Upper lobe of right lung (tissue), 1 donor: ENCODE data around the gene XRN2. TPM values are rescaled to one million over a fixed set of nuclear protein-coding genes. Genes with fewer than 3 reads are reported as not detected.

ENCODE experiments used
- ATAC-seq: fragments of 200-7000 bp; cut with Tn5 transposase; one replicate; pipeline ENCODE4 v1.9.1; 2020; ENCODE audit warnings: mild to moderate bottlenecking, moderate library complexity
- DNase-seq: peaks from one replicate; pipeline ENCODE4 v3.0.0-alpha.2; 2020
- H3K27ac ChIP-seq: fragments of 200-600 bp; one replicate; pipeline ENCODE4 v1.8.0; 2022
- H3K27me3 ChIP-seq: fragments of 200-600 bp; one replicate; pipeline ENCODE4 v1.8.0; 2022; ENCODE audit warnings: mild to moderate bottlenecking
- H3K36me3 ChIP-seq: fragments of 200-600 bp; one replicate; pipeline ENCODE4 v1.8.0; 2022
- H3K4me1 ChIP-seq: fragments of 200-600 bp; one replicate; pipeline ENCODE4 v1.8.0; 2022
- H3K4me3 ChIP-seq: fragments of 200-600 bp; one replicate; pipeline ENCODE4 v1.8.0; 2022; ENCODE audit warnings: mild to moderate bottlenecking
- H3K9me3 ChIP-seq: fragments of 200-600 bp; one replicate; pipeline ENCODE4 v1.8.0; 2022
- CTCF ChIP-seq: fragments of 200-600 bp; IDR thresholded peaks from one replicate; pipeline ENCODE4 v1.8.0; 2022; ENCODE audit warnings: antibody characterized with exemption
- intact Hi-C: fragments of 100-400 bp; cut with DNase I; formaldehyde crosslinking; loops from one replicate; pipeline ENCODE4 v1.11.0; 2022
- total RNA-seq: library from RNA; stranded (reverse); fragmentation: NEBNext Ultra II Directional; extraction: Animal tissue kit (Norgen Biotek cat#: 25700); gene quantifications from one replicate; pipeline ENCODE4 v1.2.1, GENCODE V29; 2021
- donor health status: DM: no; HTN: yes; CAD: no; lungs with severe emphysema.

The XRN2 gene
- total RNA-seq, 1 donor from 2014 or later: 54.9 TPM

GRCh38 chr20:21380711-21381110 lies 77.6 kb downstream of the XRN2 start:
- no peaks in the 10 kb centered on the region for H3K9me3 ChIP-seq
- no peak for DNase-seq
- H3K4me1 ChIP-seq: no peaks in the 10 kb centered on the region
- H3K27ac ChIP-seq: no peak overlapping the region
- intact Hi-C loops: no loop called here
- H3K27me3 ChIP-seq: no peaks in the 10 kb centered on the region
- no peak for TF ChIP-seq CTCF
- no peak for ATAC-seq
- H3K36me3 ChIP-seq: peaks cover 80% of the 10 kb centered on the region
- no peak overlapping the region for H3K4me3 ChIP-seq

- DNase-seq (no peak), ATAC-seq (no peak)
- Histone ChIP-seq H3K4me1 (no peaks in the 10 kb centered on the region), H3K9me3 (no peaks in the 10 kb centered on the region), H3K27me3 (no peaks in the 10 kb centered on the region), H3K4me3 (no peak overlapping the region), H3K36me3 (peaks cover 89% of the 10 kb centered on the region), H3K27ac (no peak overlapping the region)
- intact Hi-C loops: no loop called here
- TF ChIP-seq CTCF: no peak
Observed at GRCh38 chr20:21381619-21382018, 78.5 kb downstream of the XRN2 start.

- DNase-seq (no peak), ATAC-seq (no peak)
- Histone ChIP-seq H3K9me3 (no peaks in the 10 kb centered on the region), H3K36me3 (peaks cover 98% of the 10 kb centered on the region), H3K27ac (no peak overlapping the region), H3K4me1 (no peaks in the 10 kb centered on the region), H3K4me3 (no peak overlapping the region), H3K27me3 (no peaks in the 10 kb centered on the region)
- intact Hi-C loops: no loop called here
- no peak for TF ChIP-seq CTCF
Observed at GRCh38 chr20:21384308-21384892, 81.3 kb downstream of the XRN2 start.

GRCh38 chr20:21386111-21386510 lies 83.0 kb downstream of the XRN2 start:
- no peak for DNase-seq
- intact Hi-C loops: no loop called here
- no peak for ATAC-seq
- Histone ChIP-seq H3K4me1 (no peaks in the 10 kb centered on the region), H3K36me3 (peaks cover 94% of the 10 kb centered on the region), H3K27ac (no peak overlapping the region), H3K9me3 (no peaks in the 10 kb centered on the region), H3K27me3 (peaks cover 7% of the 10 kb centered on the region), H3K4me3 (no peak overlapping the region)
- TF ChIP-seq CTCF: no peak

GRCh38 chr20:21387528-21387927 lies 84.4 kb downstream of the XRN2 start:
- DNase-seq (no peak), ATAC-seq (no peak)
- Histone ChIP-seq H3K36me3 (peaks cover 80% of the 10 kb centered on the region), H3K27ac (no peak overlapping the region), H3K27me3 (peaks cover 21% of the 10 kb centered on the region), H3K4me3 (no peak overlapping the region), H3K4me1 (no peaks in the 10 kb centered on the region), H3K9me3 (no peaks in the 10 kb centered on the region)
- TF ChIP-seq CTCF: no peak
- intact Hi-C loops: no loop called here

GRCh38 chr20:21388566-21388965 lies 85.4 kb downstream of the XRN2 start:
- intact Hi-C loops: no loop called here
- H3K4me3 ChIP-seq: no peak overlapping the region
- DNase-seq (no peak), ATAC-seq (no peak)
- H3K27ac ChIP-seq: no peak overlapping the region
- no peaks in the 10 kb centered on the region for H3K4me1 ChIP-seq
- no peak for TF ChIP-seq CTCF
- H3K9me3 ChIP-seq: no peaks in the 10 kb centered on the region
- H3K36me3 ChIP-seq: peaks cover 70% of the 10 kb centered on the region
- peaks cover 31% of the 10 kb centered on the region for H3K27me3 ChIP-seq
